H9 (cell line): ENCODE measurements around the gene APBA2. TPM values are rescaled to one million over a fixed set of nuclear protein-coding genes. Genes with fewer than 3 reads are reported as not detected.

Experiments
- DNase-seq: peaks from one replicate; pipeline ENCODE4 v3.0.0-alpha.2; 2017
- H2AFZ ChIP-seq: one replicate; pipeline ENCODE4 v1.6.1; 2013; ENCODE audit warnings: mild to moderate bottlenecking, low read length, control low read depth, moderate library complexity
- H2AK5ac ChIP-seq: 2 replicates; pipeline ENCODE4 v1.6.1; 2013; ENCODE audit warnings: low read length, control low read depth, mixed read lengths; ENCODE audit not compliant: insufficient read length
- H2BK120ac ChIP-seq: one replicate; pipeline ENCODE4 v1.6.1; 2013; ENCODE audit warnings: low read depth, mild to moderate bottlenecking, low read length, control low read depth, inconsistent platforms; ENCODE audit not compliant: poor library complexity, severe bottlenecking
- H2BK12ac ChIP-seq: 2 replicates; pipeline ENCODE4 v1.6.1; 2013; ENCODE audit warnings: low read length, control low read depth, mixed read lengths, low read depth; ENCODE audit not compliant: insufficient read length
- H2BK15ac ChIP-seq: 2 replicates; pipeline ENCODE4 v1.6.1; 2013; ENCODE audit warnings: low read depth, low read length, control low read depth
- H2BK20ac ChIP-seq: one replicate; pipeline ENCODE4 v1.6.1; 2013; ENCODE audit warnings: low read depth, mild to moderate bottlenecking, low read length, control low read depth, inconsistent platforms; ENCODE audit not compliant: poor library complexity, severe bottlenecking
- H2BK5ac ChIP-seq: 2 replicates; pipeline ENCODE4 v1.6.1; 2013; ENCODE audit warnings: low read length, control low read depth, mixed read lengths; ENCODE audit not compliant: insufficient read length
- H3K14ac ChIP-seq: 2 replicates; pipeline ENCODE4 v1.6.1; 2013; ENCODE audit warnings: low read length, control low read depth; ENCODE audit not compliant: insufficient read depth
- H3K18ac ChIP-seq: 2 replicates; pipeline ENCODE4 v1.6.1; 2013; ENCODE audit warnings: low read depth, mild to moderate bottlenecking, mixed read lengths, low read length, control low read depth; ENCODE audit not compliant: insufficient read length
- H3K23ac ChIP-seq: 2 replicates; pipeline ENCODE4 v1.6.1; 2013; ENCODE audit warnings: low read length, control low read depth, mixed read lengths, low read depth; ENCODE audit not compliant: insufficient read length
- H3K23me2 ChIP-seq: 2 replicates; pipeline ENCODE4 v1.6.1; 2013; ENCODE audit warnings: low read depth, mild to moderate bottlenecking, mixed read lengths, low read length, control low read depth; ENCODE audit not compliant: insufficient read length, poor library complexity, severe bottlenecking
- H3K27ac ChIP-seq: 2 replicates; pipeline ENCODE4 v1.5.1; 2013; ENCODE audit warnings: low read length, control low read depth, mixed read lengths, low read depth; ENCODE audit not compliant: insufficient read length
- H3K27me3 ChIP-seq: 2 replicates; pipeline ENCODE4 v1.6.1; 2013; ENCODE audit warnings: low read length, control low read depth, inconsistent platforms; ENCODE audit not compliant: insufficient read depth
- H3K4ac ChIP-seq: 2 replicates; pipeline ENCODE4 v1.6.1; 2013; ENCODE audit warnings: low read depth, mild to moderate bottlenecking, control low read depth, inconsistent platforms, low read length, moderate library complexity
- H3K4me1 ChIP-seq: 2 replicates; pipeline ENCODE4 v1.6.1; 2013; ENCODE audit warnings: low read length, control low read depth, inconsistent platforms; ENCODE audit not compliant: insufficient read depth
- H3K4me2 ChIP-seq: 2 replicates; pipeline ENCODE4 v1.6.1; 2013; ENCODE audit warnings: low read length, control low read depth, mixed read lengths; ENCODE audit not compliant: insufficient read length, insufficient read depth
- H3K56ac ChIP-seq: 2 replicates; pipeline ENCODE4 v1.6.1; 2013; ENCODE audit warnings: low read depth, mild to moderate bottlenecking, mixed read lengths, low read length, control low read depth; ENCODE audit not compliant: insufficient read length
- H3K79me1 ChIP-seq: 2 replicates; pipeline ENCODE4 v1.6.1; 2013; ENCODE audit warnings: low read depth, mild to moderate bottlenecking, moderate library complexity, low read length, control low read depth, inconsistent platforms; ENCODE audit not compliant: insufficient read depth, poor library complexity, severe bottlenecking
- H3K79me2 ChIP-seq: 2 replicates; pipeline ENCODE4 v1.6.1; 2013; ENCODE audit warnings: low read length, control low read depth, inconsistent platforms; ENCODE audit not compliant: insufficient read depth
- H3K9ac ChIP-seq: 2 replicates; pipeline ENCODE4 v1.6.1; 2013; ENCODE audit warnings: low read length, control low read depth, mixed read lengths; ENCODE audit not compliant: insufficient read length; ENCODE audit errors: extremely low read depth
- H3K9me3 ChIP-seq: one replicate; pipeline ENCODE4 v1.6.1; 2013; ENCODE audit warnings: low read depth, low read length, inconsistent platforms; ENCODE audit not compliant: control insufficient read depth
- H3T11ph ChIP-seq: one replicate; pipeline ENCODE4 v1.6.1; 2013; ENCODE audit warnings: mild to moderate bottlenecking, low read length, control low read depth, inconsistent platforms
- H4K20me1 ChIP-seq: one replicate; pipeline ENCODE4 v1.6.1; 2013; ENCODE audit not compliant: control insufficient read depth, insufficient read length, insufficient read depth
- H4K5ac ChIP-seq: 2 replicates; pipeline ENCODE4 v1.6.1; 2013; ENCODE audit warnings: low read depth, mild to moderate bottlenecking, mixed read lengths, low read length, control low read depth; ENCODE audit not compliant: insufficient read length
- H4K8ac ChIP-seq: replicated peaks from 2 replicates; pipeline ENCODE4 v1.6.1; 2013; ENCODE audit warnings: low read length, control low read depth, mixed read lengths, low read depth; ENCODE audit not compliant: insufficient read length
- H4K91ac ChIP-seq: 2 replicates; pipeline ENCODE4 v1.6.1; 2013; ENCODE audit warnings: low read depth, mild to moderate bottlenecking, moderate library complexity, mixed read lengths, low read length, control low read depth; ENCODE audit not compliant: insufficient read length
- H3K27ac Mint-ChIP-seq, 3 experiments: 2 replicates in 2 of 3; 3 replicates in 1 of 3; pipeline ENCODE4 v1.8.0; 2020 to 2021; ENCODE audit warnings: mixed read lengths in 3 of 3, mild to moderate bottlenecking in 1 of 3, moderate library complexity in 1 of 3
- H3K27me3 Mint-ChIP-seq: 2 replicates; pipeline ENCODE4 v1.8.0; 2021; ENCODE audit warnings: low read depth, mild to moderate bottlenecking, moderate library complexity, mixed read lengths
- H3K36me3 Mint-ChIP-seq, 3 experiments: 2 replicates in 2 of 3; 3 replicates in 1 of 3; pipeline ENCODE4 v1.8.0; 2020 to 2021; ENCODE audit warnings: low read depth in 3 of 3, mixed read lengths in 3 of 3; ENCODE audit not compliant: insufficient read depth in 1 of 3
- H3K4me1 Mint-ChIP-seq, 2 experiments: 2 replicates each; pipeline ENCODE4 v1.8.0; 2020; ENCODE audit warnings: mixed read lengths in 2 of 2
- H3K4me3 Mint-ChIP-seq, 2 experiments: 2 replicates in 1 of 2; 3 replicates in 1 of 2; pipeline ENCODE4 v1.8.0; 2020 to 2021; ENCODE audit warnings: mild to moderate bottlenecking in 2 of 2, mixed read lengths in 2 of 2, moderate library complexity in 1 of 2
- H3K9me3 Mint-ChIP-seq, 2 experiments: 2 replicates in 1 of 2; 3 replicates in 1 of 2; pipeline ENCODE4 v1.8.0; 2020; ENCODE audit warnings: mild to moderate bottlenecking in 2 of 2, mixed read lengths in 2 of 2, moderate library complexity in 1 of 2
- WGBS: extraction: QIAGEN DNeasy Blood & Tissue Kit; methylation state at CpG from one replicate; pipeline ENCODE4 v1.1.7; 2013; ENCODE audit warnings: missing lambda C conversion rate, low lambda C conversion rate, mixed read lengths; ENCODE audit not compliant: insufficient read length; ENCODE audit errors: extremely low coverage; 5-methylcytosine and 5-hydroxymethylcytosine counted together
- total RNA-seq: library from RNA; stranded (reverse); gene quantifications from 2 replicates; pipeline ENCODE4 v1.2.1, GENCODE V29; 2021
- TF ChIP-seq, protein P1 (sequence below): fragments of 200-600 bp; sonication (generic); conservative IDR thresholded peaks from 3 replicates; pipeline ENCODE4 v1.8.0; 2021; ENCODE audit warnings: antibody characterized with exemption, mild to moderate bottlenecking

APBA2 gene
- total RNA-seq, 1 experiment from 2014 or later: 14.3 TPM

DNA sequence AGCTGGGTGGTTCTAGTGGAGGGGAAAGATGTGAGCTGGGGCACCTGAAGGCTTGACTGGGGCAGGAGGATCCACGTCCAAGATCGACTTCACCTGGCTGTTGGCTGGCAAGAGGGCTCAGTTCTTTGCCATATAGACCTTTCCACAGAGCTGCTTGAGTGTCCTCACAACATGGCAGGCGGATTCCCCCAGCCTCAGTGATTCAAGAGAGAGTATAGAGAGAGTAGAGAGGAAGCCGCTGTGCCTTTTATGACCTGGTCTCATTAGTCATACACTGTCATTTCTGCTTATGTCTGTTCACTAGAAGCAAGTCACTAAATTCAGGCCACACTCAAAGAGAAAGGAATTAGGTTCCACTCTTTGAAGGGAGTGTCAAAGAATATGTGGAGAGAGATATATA is 101.6 kb downstream of the APBA2 start:
- no peak overlapping the region for H2AFZ ChIP-seq
- H3K4me1 Mint-ChIP-seq: peaks cover 12 to 26% of the 10 kb centered on the region in 2 experiments

More for the DNA sequence above, 101.6 kb downstream of the APBA2 start:
- TF ChIP-seq, protein P1, sequence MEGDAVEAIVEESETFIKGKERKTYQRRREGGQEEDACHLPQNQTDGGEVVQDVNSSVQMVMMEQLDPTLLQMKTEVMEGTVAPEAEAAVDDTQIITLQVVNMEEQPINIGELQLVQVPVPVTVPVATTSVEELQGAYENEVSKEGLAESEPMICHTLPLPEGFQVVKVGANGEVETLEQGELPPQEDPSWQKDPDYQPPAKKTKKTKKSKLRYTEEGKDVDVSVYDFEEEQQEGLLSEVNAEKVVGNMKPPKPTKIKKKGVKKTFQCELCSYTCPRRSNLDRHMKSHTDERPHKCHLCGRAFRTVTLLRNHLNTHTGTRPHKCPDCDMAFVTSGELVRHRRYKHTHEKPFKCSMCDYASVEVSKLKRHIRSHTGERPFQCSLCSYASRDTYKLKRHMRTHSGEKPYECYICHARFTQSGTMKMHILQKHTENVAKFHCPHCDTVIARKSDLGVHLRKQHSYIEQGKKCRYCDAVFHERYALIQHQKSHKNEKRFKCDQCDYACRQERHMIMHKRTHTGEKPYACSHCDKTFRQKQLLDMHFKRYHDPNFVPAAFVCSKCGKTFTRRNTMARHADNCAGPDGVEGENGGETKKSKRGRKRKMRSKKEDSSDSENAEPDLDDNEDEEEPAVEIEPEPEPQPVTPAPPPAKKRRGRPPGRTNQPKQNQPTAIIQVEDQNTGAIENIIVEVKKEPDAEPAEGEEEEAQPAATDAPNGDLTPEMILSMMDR: no peak
- Mint-ChIP-seq H3K4me3 (no peak overlapping the region), H3K36me3 (no peaks in the 10 kb centered on the region; a peak in 2 of 7 replicates), H3K9me3 (no peaks in the 10 kb centered on the region), H3K27ac (peak overlapping the region in 1 of 3 experiments; percentile 31; a peak in 2 of 7 replicates), H3K27me3 (no peaks in the 10 kb centered on the region)
- Histone ChIP-seq H2BK120ac (no peak overlapping the region), H3K4me1 (no peaks in the 10 kb centered on the region), H3T11ph (no peak overlapping the region), H4K91ac (no peak overlapping the region), H3K56ac (no peak overlapping the region), H3K27ac (no peak overlapping the region), H3K79me1 (no peaks in the 10 kb centered on the region), H3K27me3 (no peaks in the 10 kb centered on the region), H4K20me1 (no peaks in the 10 kb centered on the region), H2AK5ac (no peak overlapping the region), H3K23ac (no peak overlapping the region), H3K79me2 (no peaks in the 10 kb centered on the region), H3K9me3 (no peaks in the 10 kb centered on the region), H2BK12ac (no peak overlapping the region), H4K5ac (no peak overlapping the region), H3K9ac (no peak overlapping the region), H3K14ac (no peak overlapping the region), H3K18ac (no peak overlapping the region), H4K8ac (no peak overlapping the region), H3K23me2 (no peaks in the 10 kb centered on the region), H3K4ac (no peak overlapping the region), H2BK5ac (no peak overlapping the region), H2BK20ac (no peak overlapping the region), H2BK15ac (no peak overlapping the region), H3K4me2 (no peak overlapping the region)
- DNase-seq: no peak
- WGBS: no CpG with 5 or more reads among the region's 4 CpGs
